LNCaP clone FGC (cell line): ENCODE data around the gene ZCRB1.

Source experiments
- DNase-seq: peaks from one replicate; pipeline ENCODE4 v3.0.0-alpha.2; 2011; ENCODE audit warnings: low read depth
- H3K4me3 ChIP-seq: 2 replicates; pipeline ENCODE4 v1.5.1; 2011; ENCODE audit warnings: mild to moderate bottlenecking, low read depth, low read length, control low read depth
- TF ChIP-seq, protein P1 (sequence below): IDR thresholded peaks from 2 replicates; pipeline ENCODE4 v1.5.1; 2012; ENCODE audit warnings: mild to moderate bottlenecking; ENCODE audit not compliant: control insufficient read depth, insufficient read depth; ENCODE audit errors: extremely low read depth

Gene ZCRB1

DNA sequence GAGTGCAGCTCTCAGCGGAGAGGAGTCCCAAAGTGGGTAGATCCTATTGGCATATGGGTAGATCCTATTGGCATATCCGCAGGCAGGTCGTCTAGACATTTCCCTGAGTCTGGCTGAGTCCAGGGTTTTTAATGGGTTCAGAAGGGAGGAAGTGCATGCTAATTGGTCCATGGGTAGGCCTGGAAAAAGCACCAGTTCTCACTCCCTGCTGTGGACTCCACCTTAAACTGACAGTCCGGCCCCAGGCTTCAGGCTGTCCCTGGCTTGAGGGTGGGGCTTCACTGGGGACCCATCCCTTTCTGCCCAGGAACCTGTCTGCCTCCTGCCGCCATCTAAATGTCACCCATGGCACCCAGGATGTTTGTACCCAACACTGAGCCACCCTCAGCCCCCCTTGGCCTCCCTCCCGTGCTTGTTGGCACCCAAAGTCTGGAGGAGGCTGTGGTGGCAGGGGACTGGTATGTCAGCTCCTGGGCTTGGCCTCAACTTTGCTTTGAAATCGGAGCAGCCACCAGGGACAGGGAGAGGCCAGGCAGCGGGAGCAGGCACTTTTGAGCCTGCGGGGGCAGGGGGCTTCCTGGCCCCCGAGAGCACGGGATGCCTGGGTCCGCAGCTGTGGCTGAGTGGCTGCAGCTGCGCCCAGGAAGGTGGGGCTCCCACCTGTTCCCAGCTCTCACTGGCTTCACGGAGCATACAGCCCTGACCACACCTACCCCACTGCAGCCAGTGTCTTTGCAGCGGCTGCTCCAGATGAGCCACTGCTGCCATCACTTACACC is 58.3 kb downstream of the ZCRB1 start:
- H3K4me3 ChIP-seq = no peak overlapping the region
- TF ChIP-seq, protein P1, sequence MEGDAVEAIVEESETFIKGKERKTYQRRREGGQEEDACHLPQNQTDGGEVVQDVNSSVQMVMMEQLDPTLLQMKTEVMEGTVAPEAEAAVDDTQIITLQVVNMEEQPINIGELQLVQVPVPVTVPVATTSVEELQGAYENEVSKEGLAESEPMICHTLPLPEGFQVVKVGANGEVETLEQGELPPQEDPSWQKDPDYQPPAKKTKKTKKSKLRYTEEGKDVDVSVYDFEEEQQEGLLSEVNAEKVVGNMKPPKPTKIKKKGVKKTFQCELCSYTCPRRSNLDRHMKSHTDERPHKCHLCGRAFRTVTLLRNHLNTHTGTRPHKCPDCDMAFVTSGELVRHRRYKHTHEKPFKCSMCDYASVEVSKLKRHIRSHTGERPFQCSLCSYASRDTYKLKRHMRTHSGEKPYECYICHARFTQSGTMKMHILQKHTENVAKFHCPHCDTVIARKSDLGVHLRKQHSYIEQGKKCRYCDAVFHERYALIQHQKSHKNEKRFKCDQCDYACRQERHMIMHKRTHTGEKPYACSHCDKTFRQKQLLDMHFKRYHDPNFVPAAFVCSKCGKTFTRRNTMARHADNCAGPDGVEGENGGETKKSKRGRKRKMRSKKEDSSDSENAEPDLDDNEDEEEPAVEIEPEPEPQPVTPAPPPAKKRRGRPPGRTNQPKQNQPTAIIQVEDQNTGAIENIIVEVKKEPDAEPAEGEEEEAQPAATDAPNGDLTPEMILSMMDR = no peak
- DNase-seq = no peak

DNA sequence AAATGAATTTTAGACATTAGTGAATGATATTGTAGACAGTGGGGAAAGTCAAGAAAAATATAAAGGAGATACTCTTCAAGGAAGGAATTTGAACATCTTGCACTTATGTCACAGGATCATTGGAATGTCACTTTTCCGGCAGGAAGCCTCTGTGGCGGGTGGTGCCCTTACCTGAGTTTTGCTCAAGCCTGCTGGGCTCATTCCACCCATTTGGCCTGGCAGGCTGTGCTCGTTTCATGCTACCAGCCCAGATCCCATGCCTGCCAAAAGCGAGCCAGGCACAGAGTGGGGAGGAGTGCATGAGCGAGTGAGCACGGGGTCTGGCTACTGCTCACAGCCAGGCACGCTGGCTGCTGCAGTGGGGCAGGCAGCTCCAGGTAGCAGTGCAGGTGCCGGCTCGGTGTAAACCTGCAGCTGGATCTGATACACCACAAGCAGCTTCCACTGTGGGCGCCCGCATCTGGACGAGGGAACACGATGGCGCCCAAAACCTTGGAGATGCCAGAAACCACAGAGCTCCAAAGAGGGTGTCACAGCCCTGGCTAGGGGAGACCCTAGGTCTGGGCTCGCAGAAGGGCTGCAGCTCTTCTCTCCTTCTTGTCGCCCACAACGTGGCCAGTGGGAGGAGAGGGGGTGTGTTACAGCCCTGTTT is 59.2 kb downstream of the ZCRB1 start:
- H3K4me3 ChIP-seq = no peak overlapping the region
- no peak for DNase-seq
- TF ChIP-seq, protein P1 = no peak

DNA sequence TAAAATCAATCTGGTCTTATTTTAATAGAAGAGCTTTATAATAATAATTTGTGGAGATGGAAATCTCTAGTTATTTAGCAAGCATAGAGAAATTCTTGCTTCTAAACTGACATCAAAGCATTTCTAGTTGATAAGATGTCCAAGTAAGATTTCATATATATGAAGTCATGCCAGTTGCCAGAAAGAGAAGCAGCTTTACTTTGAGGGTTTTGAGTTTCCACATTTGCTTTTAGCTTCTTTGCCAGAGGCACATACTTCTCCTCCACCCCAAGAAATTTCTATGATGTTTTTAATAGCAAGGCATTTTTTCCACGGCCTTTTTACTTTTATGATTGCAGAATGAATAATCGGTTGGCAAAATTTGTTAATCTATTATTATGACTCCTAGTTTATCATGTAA is 63.6 kb downstream of the ZCRB1 start:
- TF ChIP-seq, protein P1 = no peak
- DNase-seq = no peak
- no peak overlapping the region for H3K4me3 ChIP-seq
